ENCODE results near the gene DNM2. TPM values are rescaled to one million over a fixed set of nuclear protein-coding genes. Genes with fewer than 3 reads are reported as not detected.

The DNM2 gene
- total RNA-seq, 2 experiments from 2014 or later: 268 to 270 TPM

Small RNA genes lying within 50 kb of the gene (microRNA-seq; reads per million reads assigned to microRNA genes)
- gene MIR199A1 (ENCODE audit: borderline microRNAs expressed, borderline replicate concordance): not detected
- gene MIR4748 (ENCODE audit: borderline microRNAs expressed, borderline replicate concordance): not detected
- not detected for gene MIR638 (ENCODE audit: borderline microRNAs expressed, borderline replicate concordance)
- 1.9 reads per million for gene MIR6793 (ENCODE audit: borderline microRNAs expressed, borderline replicate concordance)

Other genes with a start within 250 kb of the DNM2 start
- 10 to 100 TPM; 68.3 to 93.8 TPM for gene KEAP1, start 214.7 kb upstream of the DNM2 start, total RNA-seq
- gene S1PR5, start 200.6 kb upstream of the DNM2 start, total RNA-seq: not detected
- gene ATG4D, start 174.2 kb upstream of the DNM2 start, total RNA-seq: 10 to 100 TPM; 40.0 to 41.4 TPM
- gene KRI1, start 152.1 kb upstream of the DNM2 start, total RNA-seq: 10 to 100 TPM; 68.1 to 78.4 TPM
- 10 to 100 TPM; 78.6 to 88.9 TPM for gene CDKN2D, start 149.1 kb upstream of the DNM2 start, total RNA-seq
- gene AP1M2, start 130.8 kb upstream of the DNM2 start, total RNA-seq: not detected
- 100 to 1,000 TPM; 162 to 189 TPM for gene SLC44A2, start 92.5 kb upstream of the DNM2 start, total RNA-seq
- gene ILF3, start 63.7 kb upstream of the DNM2 start, total RNA-seq: 100 to 1,000 TPM; 385 to 389 TPM
- gene QTRT1, start 16.6 kb upstream of the DNM2 start, total RNA-seq: 10 to 100 TPM; 39.9 to 43.8 TPM
- gene TMED1, start 118.1 kb downstream of the DNM2 start, total RNA-seq: 10 to 100 TPM in 1 of 2 experiments, 1 to 10 TPM in 1; 8.6 to 11.2 TPM
- 1 to 10 TPM; 2.4 TPM for gene C19orf38, start 130.3 kb downstream of the DNM2 start, total RNA-seq
- 10 to 100 TPM; 32.4 to 34.3 TPM for gene CARM1, start 153.5 kb downstream of the DNM2 start, total RNA-seq
- 10 to 100 TPM; 19.9 to 23.3 TPM for gene YIPF2, start 210.6 kb downstream of the DNM2 start, total RNA-seq
- gene TIMM29, start 210.7 kb downstream of the DNM2 start, total RNA-seq: 10 to 100 TPM; 17.5 to 22.3 TPM
- gene SMARCA4, start 243.0 kb downstream of the DNM2 start, total RNA-seq: 100 to 1,000 TPM; 111 to 115 TPM

Measured in activated CD4-positive, alpha-beta T cell treated with anti-CD3 and anti-CD28 coated beads, Interleukin-2, amount 10 ng/mL, durations not matched to agents 7 days and 5 days (primary cell).